ENCODE data around the gene IFT57.

Gene IFT57

GRCh38 chr3:108124337-108125152, 97.7 kb downstream of the IFT57 start:
- no peak for DNase-seq

GRCh38 chr3:108123326-108123725, 98.9 kb downstream of the IFT57 start:
- no peak for DNase-seq

DNA sequence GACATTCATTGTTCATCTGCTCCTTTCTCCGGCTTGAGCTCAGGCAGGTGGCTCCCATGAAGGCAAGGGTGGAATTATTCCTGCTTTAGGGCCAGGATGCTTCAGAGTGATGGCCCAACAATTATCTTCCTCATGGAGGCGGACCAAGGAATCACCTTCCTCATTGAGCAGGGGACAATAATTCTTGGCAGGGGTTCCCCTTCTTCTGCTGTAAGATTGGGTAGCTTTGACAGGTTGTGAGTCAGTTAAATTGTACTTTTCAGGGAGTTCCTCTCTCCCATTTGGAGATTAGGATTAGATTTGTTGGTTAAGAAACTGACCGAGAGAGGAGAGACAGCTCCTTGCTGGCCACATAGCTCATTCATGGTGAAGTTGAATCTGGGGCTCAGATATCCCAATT, 99.9 kb downstream of the IFT57 start:
- no peak for DNase-seq

DNA sequence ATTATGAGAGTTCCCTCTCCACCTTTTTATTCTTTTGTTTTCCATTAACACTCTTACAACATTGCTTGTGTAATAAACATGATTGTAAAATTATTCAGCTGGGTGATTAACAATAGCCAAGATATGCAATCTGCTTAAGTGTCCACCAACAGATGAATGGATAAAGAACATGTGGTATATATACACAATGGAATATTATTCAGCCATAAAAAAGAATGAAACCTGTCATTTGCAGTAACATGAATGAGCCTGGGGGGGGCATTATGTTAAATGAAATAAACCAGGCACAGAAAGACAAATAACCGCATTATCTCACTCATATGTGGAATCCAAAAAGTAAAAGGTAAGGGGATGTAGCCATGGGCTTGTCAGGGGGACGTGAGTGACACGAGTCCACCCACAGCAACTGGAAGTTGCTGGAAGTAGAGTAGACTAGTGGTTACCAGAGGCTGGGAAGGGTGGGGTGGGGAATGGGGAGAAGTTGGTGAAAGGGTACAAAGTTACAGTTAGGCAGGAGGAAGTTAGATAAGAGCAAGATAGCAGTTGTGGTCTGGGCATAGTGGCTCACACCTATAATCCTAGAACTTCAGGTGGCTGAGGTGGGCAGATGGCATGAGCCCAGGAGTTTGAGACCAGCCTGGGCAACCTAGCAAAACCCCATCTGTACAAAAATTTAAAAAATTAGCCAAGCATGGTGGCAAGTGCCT, 102.7 kb downstream of the IFT57 start:
- no peak for DNase-seq

DNA sequence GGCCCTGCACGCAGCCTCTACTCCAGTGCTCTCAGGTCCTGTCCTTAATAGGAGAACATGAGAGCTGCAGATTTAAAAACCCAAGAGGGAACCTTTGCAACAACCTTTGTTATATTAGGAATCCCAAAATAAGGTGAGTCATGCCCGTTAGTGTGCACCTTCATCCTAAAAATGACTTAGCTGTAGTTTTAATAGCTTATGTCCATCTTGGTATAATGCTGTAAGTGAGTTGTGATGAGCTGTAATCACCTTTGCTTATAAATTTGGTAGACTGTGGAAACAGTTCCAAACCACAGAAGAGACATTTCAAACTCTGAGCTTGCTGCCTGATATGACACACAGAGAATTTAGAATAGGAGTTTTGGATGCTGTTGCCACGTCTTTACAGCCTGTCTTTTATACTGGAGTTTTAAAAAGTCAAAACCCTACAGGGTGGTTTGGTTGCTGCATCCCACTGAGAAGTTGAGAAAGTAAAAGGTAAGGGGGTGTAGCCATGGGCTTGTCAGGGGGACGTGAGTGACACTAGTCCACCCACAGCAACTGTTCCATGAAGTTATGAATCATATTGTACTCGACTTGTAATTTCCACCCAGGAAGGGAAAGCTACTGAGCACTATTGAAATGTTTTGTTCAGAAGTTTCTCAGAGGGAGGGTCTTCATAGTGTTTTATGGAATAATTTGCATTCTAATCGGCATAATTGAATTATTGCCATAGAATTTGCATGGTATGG, 104.0 kb downstream of the IFT57 start:
- peak; percentile 21 for DNase-seq

GRCh38 chr3:108117241-108117775, 104.9 kb downstream of the IFT57 start:
- no peak for DNase-seq

DNA sequence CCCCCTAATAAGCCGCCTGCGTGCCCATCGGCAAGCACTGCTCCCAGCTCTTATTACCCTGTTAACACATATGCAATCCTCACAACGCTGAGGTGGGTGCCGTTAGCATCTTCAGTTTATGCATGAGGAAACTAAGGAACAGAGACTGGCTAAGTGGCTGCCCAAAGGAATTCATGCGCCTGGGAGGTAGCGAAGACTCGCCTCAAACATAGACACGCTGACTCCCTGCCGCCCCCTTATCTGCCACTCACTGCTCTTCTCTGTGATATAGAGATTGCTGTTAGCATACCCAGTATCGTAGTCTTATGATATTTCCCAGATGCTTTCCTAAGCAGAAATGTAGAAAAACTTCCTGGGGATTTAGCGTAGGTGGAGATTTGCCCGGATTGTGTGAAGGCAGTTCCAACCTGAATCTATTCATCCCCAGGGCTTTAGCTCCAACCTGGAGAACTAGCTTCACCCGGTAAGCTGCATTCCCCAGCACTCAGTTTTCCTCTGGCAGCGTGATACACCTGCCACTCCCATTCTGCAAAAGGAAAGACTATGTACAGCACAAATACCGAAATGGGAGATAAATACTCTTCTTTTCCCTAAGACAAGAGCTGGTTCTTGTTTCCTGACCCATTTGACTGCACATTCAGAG, 107.7 kb downstream of the IFT57 start:
- no peak for DNase-seq

DNA sequence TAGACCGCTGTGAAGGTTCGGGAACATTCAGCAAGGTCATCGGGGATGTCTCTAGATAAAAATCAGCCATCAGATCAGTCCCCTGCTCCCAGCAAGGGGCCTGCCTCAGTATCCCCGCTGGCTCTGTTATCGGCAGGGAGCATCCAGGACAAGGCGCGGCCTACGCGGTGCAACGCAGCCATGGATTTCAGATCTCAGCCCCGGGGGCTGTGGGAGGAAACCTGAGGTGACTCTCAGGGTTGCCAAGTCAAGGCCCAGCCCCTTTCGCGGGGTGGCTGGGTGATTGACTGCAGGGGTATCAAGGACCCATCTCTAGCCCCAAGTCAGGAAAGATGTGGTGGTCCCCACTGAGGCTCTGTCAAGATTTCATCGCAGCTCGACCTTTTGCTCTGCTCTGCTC, 108.2 kb downstream of the IFT57 start:
- DNase-seq = no peak

GRCh38 chr3:108110934-108111333, 111.3 kb downstream of the IFT57 start:
- DNase-seq = no peak

All from fibroblast of skin of abdomen (primary cell).